NB4 (cell line): Measurements from ENCODE around the gene USP24.

Experiments
- MYC ChIP-seq: IDR thresholded peaks from 2 replicates; pipeline ENCODE4 v1.6.1; 2011; ENCODE audit warnings: low read depth, low read length
- POLR2A ChIP-seq: IDR thresholded peaks from 2 replicates; pipeline ENCODE4 v1.6.1; 2011; ENCODE audit warnings: mild to moderate bottlenecking; ENCODE audit not compliant: insufficient read length; ENCODE audit errors: extremely low read depth
- TF ChIP-seq, protein P1 (sequence below): IDR thresholded peaks from one replicate; pipeline ENCODE4 v1.5.1; 2012; ENCODE audit warnings: low read depth, low read length
- TF ChIP-seq, protein P2 (sequence below): IDR thresholded peaks from 2 replicates; pipeline ENCODE4 v1.6.1; 2011; ENCODE audit warnings: low read depth, low read length

GRCh38 chr1:55203064-55203463, 12.1 kb downstream of the USP24 start:
- TF ChIP-seq, protein P1, sequence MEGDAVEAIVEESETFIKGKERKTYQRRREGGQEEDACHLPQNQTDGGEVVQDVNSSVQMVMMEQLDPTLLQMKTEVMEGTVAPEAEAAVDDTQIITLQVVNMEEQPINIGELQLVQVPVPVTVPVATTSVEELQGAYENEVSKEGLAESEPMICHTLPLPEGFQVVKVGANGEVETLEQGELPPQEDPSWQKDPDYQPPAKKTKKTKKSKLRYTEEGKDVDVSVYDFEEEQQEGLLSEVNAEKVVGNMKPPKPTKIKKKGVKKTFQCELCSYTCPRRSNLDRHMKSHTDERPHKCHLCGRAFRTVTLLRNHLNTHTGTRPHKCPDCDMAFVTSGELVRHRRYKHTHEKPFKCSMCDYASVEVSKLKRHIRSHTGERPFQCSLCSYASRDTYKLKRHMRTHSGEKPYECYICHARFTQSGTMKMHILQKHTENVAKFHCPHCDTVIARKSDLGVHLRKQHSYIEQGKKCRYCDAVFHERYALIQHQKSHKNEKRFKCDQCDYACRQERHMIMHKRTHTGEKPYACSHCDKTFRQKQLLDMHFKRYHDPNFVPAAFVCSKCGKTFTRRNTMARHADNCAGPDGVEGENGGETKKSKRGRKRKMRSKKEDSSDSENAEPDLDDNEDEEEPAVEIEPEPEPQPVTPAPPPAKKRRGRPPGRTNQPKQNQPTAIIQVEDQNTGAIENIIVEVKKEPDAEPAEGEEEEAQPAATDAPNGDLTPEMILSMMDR = no peak
- no peak for TF ChIP-seq POLR2A
- TF ChIP-seq, protein P2, sequence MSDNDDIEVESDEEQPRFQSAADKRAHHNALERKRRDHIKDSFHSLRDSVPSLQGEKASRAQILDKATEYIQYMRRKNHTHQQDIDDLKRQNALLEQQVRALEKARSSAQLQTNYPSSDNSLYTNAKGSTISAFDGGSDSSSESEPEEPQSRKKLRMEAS = no peak
- no peak for TF ChIP-seq MYC
